Measurements from ENCODE around the gene ANP32A.
"Not testable (repeated sequence)": the region's sequence is repeated elsewhere in the genome, so short reads cannot be mapped to it uniquely, and the experiment has no call there.

Gene ANP32A

DNA sequence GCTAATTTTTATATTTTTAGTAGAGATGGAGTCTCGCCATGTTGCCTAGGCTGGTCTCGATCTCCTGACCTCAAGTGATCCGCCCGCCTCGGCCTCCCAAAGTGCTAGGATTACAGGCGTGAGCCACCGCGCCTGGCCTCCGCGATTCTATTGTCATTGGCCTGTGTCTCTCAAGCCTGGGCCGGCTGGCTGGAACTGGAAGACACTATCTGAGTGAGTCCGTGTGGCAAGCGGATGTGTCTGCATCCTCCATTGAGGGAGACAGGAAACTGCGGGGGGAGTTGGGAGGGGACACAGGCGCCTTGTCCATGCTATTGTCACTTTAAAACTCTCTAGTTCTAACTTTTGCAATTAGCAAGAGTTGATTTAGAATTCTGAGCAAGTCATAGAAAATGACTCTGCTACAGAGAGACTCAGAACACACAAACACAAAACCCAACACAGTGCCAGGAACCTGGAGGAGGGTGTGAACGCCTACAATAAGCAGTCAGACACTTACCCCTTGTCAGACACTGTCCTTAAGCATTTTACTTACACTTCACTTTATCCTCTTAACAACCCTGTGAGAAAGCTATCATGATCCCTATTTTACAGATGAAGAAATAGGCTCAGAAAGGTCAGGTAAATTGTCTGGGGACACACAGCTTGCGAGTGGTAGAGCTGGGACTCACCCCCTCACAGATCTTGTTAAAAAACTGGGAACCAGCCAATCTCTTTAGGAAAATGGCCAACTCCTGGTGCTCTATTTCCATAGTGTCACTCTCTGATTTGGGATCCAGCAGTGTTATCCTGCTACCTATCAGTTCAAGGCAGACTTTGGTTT is 38.7 kb downstream of the ANP32A start:
- DNase-seq (ENCODE audit: low read depth): no peak

DNA sequence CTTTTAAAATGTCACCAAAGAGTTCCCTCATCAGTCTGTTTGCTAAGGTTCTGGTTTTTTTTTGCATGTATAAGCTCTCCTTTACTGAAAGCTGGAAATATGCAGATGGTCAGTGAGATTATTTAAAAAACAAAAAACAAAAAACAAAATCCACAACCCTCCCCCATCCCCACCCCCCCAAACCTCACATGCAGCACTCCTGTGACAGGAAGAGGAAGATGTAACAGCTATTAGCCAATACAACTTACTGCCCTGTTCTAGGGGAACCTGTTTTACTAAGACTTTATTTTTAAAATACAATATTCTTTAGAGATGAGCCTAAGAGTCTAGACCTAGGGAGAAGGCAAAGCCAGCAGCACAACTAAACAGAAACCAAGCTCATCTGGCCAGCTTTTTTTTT is 39.5 kb downstream of the ANP32A start:
- DNase-seq (ENCODE audit: low read depth): no peak

- no peak for DNase-seq (ENCODE audit: low read depth)
These were observed 41.8 kb downstream of the ANP32A start for GRCh38 chr15:68778876-68779275.

DNA sequence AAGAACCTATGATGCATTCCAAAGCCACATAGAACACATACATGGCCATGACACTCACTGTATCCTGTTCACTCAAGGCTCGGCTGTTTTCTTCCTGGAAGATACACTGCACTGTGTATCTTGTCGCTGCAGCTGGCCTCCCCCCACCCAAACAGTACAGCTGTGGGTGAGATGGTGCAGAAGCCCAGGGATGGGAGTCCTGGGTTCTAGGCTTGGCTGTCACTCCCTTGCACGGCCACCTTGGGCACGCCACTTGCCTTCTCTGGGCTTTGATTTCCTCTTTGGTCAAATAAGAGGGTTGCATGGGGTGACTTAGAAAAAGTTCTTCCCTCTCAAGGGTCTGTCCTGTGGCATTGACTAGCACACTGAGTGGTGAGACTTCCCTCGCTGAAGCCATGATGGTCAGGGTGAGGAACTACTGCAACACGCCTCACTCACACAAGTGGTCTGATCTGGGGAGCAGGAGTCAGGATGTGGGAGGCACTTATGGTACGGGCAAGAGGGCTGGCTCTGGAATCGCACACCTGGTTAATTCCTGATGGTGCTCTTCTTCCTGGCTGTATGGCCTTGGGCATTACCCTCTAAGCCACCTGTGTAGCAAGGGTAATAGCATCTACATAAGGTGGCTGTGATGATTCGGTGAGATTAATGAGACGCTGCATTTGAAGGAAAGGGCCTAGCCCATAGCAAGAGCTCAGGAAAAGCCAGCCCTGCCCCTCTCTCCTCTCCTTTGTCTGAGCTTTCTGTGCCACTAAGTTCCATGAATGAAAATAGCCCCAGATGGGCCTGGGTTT is 44.0 kb downstream of the ANP32A start:
- no peak for DNase-seq (ENCODE audit: low read depth)

DNA sequence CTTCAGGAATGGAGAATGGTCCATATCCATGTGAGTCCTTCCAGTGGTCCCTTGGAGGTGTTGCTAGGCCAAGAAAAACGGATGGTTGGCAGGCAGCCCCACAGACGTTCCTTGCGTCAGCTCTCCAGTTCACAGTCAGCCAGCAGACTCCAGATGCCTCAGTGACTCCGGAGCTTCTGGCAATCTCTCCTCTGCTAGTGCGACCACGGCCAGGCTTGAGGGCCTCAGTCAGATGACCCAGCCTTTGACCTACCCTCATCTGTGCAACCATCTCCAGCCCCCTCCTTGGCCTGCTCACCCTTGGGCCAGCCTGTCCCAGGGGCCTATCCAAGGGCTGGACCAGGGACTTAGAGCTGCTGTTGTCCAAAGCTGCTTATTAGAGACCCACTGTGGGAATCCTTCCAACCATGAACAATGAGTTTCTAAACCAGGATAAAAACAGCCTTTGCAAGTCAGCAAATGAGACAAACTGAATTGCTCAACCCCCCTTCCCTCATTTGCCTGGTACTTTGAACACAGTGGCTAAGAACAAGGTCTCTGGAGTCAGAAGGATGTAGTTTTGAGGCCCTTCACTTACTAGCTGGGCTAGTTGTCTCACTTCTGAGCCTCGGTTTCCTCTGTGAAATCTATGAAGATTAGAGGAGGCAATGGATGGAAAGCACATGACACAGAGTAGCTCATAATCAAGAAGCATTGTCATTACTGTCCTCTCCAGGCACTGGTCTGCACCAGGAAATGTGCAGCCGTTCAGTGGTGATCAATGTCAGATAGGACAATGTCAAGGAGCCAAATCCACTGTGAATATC is 44.8 kb downstream of the ANP32A start:
- no peak for DNase-seq (ENCODE audit: low read depth)

DNA sequence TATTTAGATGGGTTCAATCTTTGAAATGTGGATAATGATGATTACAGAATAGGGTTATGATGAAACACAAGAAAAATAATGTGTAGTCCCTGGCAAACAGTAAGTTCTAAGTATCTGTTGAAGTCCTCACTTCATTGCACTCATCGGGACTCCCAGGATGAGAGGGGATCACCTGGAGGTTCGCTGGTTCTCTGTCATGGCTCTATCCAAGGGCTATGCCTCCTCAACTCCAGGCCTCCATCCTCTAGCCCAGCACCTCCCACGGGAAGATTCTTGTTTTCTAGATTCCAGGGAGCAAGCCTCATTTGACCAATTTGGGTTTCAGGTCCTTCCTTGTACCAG is 45.5 kb downstream of the ANP32A start:
- DNase-seq (ENCODE audit: low read depth): no peak

GRCh38 chr15:68774521-68775235 is 46.0 kb downstream of the ANP32A start:
- DNase-seq (ENCODE audit: low read depth): no peak

DNA sequence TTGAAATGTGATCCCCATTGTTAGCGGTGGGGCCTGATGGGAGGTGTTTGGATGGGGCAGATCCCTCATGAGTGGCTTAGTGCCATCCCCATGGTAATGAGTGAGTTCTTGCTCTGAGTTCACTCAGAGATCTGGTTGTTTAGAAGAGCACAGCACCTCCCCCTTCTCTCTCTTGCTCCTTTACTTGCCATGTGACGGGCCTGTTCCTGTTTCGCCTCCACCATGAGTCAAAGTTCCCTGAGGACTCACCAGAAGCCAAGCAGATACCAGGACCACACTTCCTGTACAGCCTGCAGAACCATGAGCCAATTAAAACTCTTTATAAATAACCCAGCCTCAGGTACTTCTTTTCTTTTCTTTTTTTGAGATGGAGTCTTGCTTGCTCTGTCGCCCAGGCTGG is 46.6 kb downstream of the ANP32A start:
- DNase-seq (ENCODE audit: low read depth): no peak

DNA sequence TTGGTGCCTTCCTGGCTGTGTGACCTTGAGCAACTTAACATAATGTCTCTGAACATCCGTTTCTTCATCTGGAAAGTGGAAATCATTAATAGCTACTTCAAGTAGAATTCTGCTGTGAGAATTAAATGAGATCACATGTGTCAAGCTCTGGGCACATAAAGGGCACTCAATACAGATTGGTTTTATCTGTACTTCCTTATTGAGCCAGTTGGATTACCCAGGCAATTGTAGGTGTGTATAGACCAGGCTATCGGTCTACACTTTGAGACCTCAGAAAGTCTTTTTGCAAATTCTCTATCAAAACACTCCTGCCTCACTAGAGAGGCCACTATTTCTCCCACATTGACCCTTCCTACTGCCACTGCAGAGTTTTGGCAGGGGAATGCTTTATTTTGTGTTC is 47.7 kb downstream of the ANP32A start:
- no peak for DNase-seq (ENCODE audit: low read depth)

GRCh38 chr15:68770216-68770615 is 50.5 kb downstream of the ANP32A start:
- no peak for DNase-seq (ENCODE audit: low read depth)

GRCh38 chr15:68769702-68770101 is 51.0 kb downstream of the ANP32A start:
- no peak for DNase-seq (ENCODE audit: low read depth)

DNA sequence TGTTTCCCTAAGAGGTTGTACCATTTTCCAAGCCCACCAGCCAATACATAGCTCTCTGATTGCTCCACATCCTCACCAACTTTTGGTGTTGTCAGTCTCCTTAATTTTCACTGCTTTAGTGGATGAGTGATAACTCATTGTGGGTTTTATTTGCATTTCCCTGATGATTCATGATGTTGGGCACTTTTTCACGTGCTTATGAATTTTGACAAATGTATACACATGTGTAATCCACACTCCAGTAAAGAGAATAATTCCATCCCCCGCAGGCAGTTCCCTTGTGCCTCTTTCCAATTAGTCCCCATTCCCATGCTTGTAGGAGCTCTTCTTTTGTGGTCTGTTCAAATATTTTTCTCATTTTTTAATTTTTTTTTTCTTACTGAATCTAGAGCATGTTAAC is 52.4 kb downstream of the ANP32A start:
- DNase-seq (ENCODE audit: low read depth): no peak

DNA sequence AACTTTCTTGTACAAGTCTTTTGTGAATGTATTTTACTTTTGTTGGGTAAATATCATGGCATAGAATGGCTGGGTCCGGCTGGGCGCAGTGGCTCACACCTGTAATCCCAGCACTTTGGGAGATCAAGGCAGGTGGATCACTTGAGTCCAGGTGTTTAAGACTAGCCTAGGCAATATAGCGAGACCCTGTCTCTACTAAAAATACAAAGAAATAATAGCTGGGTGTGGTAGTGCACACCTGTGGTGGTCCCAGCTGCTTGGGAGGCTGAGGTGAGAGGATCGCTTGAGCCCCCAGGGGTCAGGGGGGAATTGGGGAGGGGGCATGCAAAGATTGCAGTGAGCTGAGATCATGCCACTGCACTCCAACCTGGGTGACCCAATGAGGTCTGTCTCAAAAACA is 52.9 kb downstream of the ANP32A start:
- DNase-seq (ENCODE audit: low read depth): no peak

GRCh38 chr15:68765602-68766368 is 54.9 kb downstream of the ANP32A start:
- DNase-seq (ENCODE audit: low read depth): no peak

- DNase-seq (ENCODE audit: low read depth): no peak
These were observed 56.6 kb downstream of the ANP32A start for GRCh38 chr15:68764090-68764489.

- DNase-seq (ENCODE audit: low read depth): no peak
These were observed 57.6 kb downstream of the ANP32A start for GRCh38 chr15:68763063-68763462.

- DNase-seq (ENCODE audit: low read depth): not testable (repeated sequence)
These were observed 60.6 kb downstream of the ANP32A start for GRCh38 chr15:68759982-68760579.

DNA sequence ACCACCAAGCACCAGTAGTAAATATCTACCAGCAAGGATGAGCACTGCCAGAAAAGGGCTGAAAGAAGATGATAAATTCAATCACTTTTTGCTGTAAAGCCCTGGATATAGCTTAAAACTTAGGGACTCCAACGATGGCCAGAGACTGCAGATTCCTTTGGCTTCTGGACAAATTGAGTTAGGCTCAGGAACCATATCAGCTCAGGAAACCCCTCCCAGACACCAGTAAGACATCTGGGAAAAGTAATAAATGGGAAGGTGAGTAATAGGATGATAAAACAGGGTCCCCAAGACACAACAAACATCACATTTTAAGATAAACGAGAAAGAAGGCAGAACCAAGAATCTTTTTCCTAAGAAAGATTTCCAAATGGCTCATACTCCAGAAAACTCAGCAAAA is 65.0 kb downstream of the ANP32A start:
- DNase-seq (ENCODE audit: low read depth): no peak

DNA sequence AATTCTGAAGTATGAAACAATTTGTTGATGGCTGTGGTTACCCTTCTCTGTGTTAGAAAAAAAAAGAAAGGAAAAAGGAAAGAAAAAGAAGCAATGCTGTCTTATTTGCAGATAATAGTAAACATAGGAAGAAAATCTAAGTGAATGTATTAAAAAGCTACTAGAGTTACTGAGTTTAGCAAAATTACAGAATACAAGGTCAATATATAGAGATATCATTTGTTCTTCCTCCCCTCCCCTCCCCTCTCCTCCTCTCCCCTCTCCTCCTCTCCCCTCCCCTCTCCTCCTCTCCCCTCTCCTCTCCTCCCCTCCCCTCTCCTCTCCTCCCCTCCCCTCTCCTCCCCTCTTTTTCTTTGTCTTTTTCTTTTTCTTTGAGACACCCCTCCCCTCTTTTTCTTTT is 69.1 kb downstream of the ANP32A start:
- DNase-seq (ENCODE audit: low read depth): no peak

GRCh38 chr15:68749793-68750192 is 70.9 kb downstream of the ANP32A start:
- DNase-seq (ENCODE audit: low read depth): no peak

GRCh38 chr15:68749365-68749764 is 71.3 kb downstream of the ANP32A start:
- DNase-seq (ENCODE audit: low read depth): no peak

All from activated T-helper 9 cell treated with anti-CD3 and anti-CD28 coated beads, Interleukin-2, amount 50 U/mL, for 16 hours (primary cell).